Duodenal mucosa (tissue), 2 donors: Measurements from ENCODE around the gene ADSL.

ENCODE experiments used
- H3K27ac ChIP-seq: one replicate; pipeline ENCODE4 v1.7.0; 2013; ENCODE audit warnings: low read depth, low read length
- H3K27me3 ChIP-seq, 2 donors: one replicate each; pipeline ENCODE4 v1.7.0; 2013; ENCODE audit warnings: low read length in 2 of 2, control low read depth in 1 of 2; ENCODE audit not compliant: insufficient read depth in 2 of 2, control insufficient read depth in 1 of 2
- H3K36me3 ChIP-seq, 2 donors: one replicate each; pipeline ENCODE4 v1.7.0; 2013; ENCODE audit warnings: low read length in 2 of 2, control low read depth in 1 of 2; ENCODE audit not compliant: insufficient read depth in 2 of 2, control insufficient read depth in 1 of 2
- H3K4me1 ChIP-seq, 2 donors: one replicate each; pipeline ENCODE4 v1.7.0; 2013; ENCODE audit warnings: low read length in 2 of 2, control low read depth in 1 of 2; ENCODE audit not compliant: insufficient read depth in 2 of 2, control insufficient read depth in 1 of 2
- H3K4me3 ChIP-seq, 2 donors: one replicate each; pipeline ENCODE4 v1.7.0; 2013; ENCODE audit warnings: low read length in 2 of 2, low read depth in 1 of 2
- H3K9ac ChIP-seq, 2 donors: one replicate each; pipeline ENCODE4 v1.7.0; 2013; ENCODE audit warnings: low read length in 2 of 2, low read depth in 1 of 2
- H3K9me3 ChIP-seq, 2 donors: one replicate each; pipeline ENCODE4 v1.7.0; 2013; ENCODE audit warnings: low read length in 2 of 2, control low read depth in 1 of 2; ENCODE audit not compliant: control insufficient read depth in 1 of 2

ADSL gene

DNA sequence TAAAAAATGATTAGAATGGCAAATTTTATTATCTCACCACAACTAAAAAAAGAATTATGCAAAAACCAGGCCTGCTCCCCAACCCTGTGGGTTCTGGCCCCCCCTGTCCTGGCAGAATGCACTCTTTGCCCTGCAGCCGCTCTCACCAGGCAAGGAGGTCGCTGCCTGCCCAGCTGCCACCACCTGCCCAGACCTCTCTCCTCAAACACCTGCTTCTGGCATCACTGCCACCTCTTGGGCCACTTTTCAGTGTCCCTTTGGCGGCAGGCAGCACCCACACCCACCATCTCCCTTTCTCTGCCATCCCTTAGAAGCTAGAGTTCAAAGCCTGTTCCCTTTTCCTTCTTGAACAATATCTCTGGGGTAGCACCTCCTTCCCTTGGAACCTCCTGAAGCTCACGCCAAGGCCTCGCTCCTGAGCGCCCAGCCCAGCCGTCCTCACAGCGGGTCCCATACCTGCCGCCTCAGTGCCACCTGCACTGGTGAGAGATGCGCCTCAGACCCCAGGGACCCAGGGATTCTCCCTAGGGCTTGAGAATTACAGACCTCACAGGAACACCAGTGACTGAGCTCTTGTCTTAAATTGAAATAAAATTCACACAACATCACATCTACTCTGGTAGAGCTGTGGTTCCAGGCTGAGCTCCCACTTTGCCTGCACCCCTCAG, 68.7 kb downstream of the ADSL start:
- no peaks in the 10 kb centered on the region for H3K27me3 ChIP-seq
- no peaks in the 10 kb centered on the region for H3K9me3 ChIP-seq
- H3K4me3 ChIP-seq = no peak overlapping the region
- peaks cover 45 to 54% of the 10 kb centered on the region in 2 donors for H3K36me3 ChIP-seq
- H3K4me1 ChIP-seq = peaks cover 11 to 17% of the 10 kb centered on the region in 2 donors
- H3K9ac ChIP-seq = no peak overlapping the region
- H3K27ac ChIP-seq = no peak overlapping the region

DNA sequence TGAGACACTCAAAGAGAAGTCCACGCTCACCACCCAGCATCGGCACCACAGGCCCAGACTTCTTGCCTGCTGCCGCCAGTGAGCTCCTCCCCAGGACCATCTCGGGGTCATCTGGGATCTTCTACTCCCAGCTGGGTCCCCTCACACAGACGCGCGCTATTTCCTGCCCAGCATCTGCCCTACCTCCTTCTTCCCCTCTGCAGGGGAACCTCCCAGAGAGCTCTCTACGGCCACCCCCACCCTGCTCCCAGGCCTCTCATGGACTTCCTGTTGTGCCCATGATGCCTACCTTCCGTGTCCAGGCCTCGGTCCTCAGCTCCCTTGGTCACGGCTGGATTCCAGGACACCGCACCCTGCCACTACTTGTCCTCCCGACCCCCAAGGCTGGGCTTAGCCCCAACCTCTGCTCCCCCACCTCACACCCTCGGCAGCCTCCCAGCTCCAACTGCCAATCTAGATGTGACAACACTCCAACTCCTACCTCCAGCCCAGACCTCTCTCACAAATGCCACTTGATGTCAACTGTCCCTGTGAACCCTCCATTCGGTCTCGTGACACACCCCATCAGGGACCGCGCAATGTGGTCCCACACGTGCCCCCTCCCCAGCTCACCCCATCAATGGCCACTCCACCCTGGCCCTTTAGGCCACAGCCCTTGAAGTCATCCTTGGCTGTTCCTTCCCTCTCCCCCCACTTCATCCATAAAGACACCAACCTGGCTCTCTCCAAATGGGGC, 69.4 kb downstream of the ADSL start:
- Histone ChIP-seq H3K9ac (no peak overlapping the region), H3K27ac (no peak overlapping the region), H3K4me3 (no peak overlapping the region), H3K9me3 (no peaks in the 10 kb centered on the region), H3K27me3 (no peaks in the 10 kb centered on the region), H3K36me3 (peaks cover 41 to 54% of the 10 kb centered on the region in 2 donors), H3K4me1 (peaks cover 11 to 17% of the 10 kb centered on the region in 2 donors)

DNA sequence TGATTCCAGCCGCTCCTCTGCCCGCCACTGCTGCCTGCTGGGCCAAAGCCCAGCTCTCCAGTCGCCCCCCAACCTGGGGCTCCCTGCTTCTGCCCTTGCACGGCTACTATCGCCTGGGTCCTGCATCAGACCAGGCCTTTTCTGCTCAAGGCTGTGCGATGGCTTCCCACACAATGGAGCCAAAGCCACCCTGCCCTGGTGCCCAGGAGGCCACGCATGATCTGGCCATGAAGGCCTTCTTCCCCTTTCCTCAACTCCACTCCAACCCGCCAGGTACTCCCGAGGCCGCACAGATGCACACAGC, 69.9 kb downstream of the ADSL start:
- H3K9me3 ChIP-seq = no peaks in the 10 kb centered on the region
- H3K4me1 ChIP-seq = peaks cover 11 to 17% of the 10 kb centered on the region in 2 donors
- H3K27ac ChIP-seq = no peak overlapping the region
- peaks cover 40 to 54% of the 10 kb centered on the region in 2 donors for H3K36me3 ChIP-seq
- no peak overlapping the region for H3K9ac ChIP-seq
- H3K4me3 ChIP-seq = no peak overlapping the region
- no peaks in the 10 kb centered on the region for H3K27me3 ChIP-seq

DNA sequence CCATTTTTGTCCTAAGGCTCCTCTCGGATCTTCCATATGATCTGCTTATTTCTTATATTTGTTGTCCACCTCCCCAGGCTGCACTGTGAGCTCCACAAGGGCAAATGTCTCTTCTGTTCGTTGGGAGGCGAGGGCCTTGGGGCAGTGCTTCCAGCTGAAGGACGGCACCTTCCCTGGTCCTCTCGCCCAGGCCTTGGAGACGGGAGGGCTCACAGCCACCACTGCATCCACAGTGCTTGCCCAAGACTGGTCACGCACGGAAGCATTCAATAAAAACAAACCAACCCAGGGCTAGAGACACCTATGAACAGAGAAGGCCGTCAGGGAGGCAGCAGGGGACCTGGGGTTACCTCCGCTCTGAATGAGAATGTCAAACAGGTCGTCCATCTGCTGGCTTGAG, 70.3 kb downstream of the ADSL start:
- Histone ChIP-seq H3K4me1 (peaks cover 11 to 17% of the 10 kb centered on the region in 2 donors), H3K4me3 (no peak overlapping the region), H3K9ac (no peak overlapping the region), H3K9me3 (no peaks in the 10 kb centered on the region), H3K36me3 (peaks cover 40 to 54% of the 10 kb centered on the region in 2 donors), H3K27ac (no peak overlapping the region), H3K27me3 (no peaks in the 10 kb centered on the region)

DNA sequence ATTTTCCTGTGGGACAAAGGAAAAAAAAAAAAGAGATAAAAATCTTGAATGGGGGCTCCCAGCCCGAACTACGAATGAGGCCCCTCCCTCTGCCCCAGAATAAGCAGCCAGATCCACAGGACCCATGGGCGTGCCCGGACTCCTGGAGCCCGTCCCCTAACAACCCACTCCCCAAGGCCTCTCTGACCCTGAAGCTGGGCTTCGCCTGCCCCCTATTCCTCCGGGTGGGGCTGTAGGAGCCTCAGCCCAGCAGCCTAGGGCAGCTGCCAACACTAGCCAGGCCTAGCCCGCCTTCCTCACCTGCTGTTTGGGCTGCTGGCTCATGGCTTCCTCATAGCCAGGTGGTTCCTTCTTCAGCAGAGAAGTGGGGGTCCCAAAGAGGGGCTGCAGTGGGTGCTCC, 70.7 kb downstream of the ADSL start:
- no peak overlapping the region for H3K27ac ChIP-seq
- H3K27me3 ChIP-seq = no peaks in the 10 kb centered on the region
- H3K4me1 ChIP-seq = peaks cover 11 to 17% of the 10 kb centered on the region in 2 donors
- no peak overlapping the region for H3K4me3 ChIP-seq
- H3K9ac ChIP-seq = no peak overlapping the region
- no peaks in the 10 kb centered on the region for H3K9me3 ChIP-seq
- peaks cover 38 to 58% of the 10 kb centered on the region in 2 donors for H3K36me3 ChIP-seq

DNA sequence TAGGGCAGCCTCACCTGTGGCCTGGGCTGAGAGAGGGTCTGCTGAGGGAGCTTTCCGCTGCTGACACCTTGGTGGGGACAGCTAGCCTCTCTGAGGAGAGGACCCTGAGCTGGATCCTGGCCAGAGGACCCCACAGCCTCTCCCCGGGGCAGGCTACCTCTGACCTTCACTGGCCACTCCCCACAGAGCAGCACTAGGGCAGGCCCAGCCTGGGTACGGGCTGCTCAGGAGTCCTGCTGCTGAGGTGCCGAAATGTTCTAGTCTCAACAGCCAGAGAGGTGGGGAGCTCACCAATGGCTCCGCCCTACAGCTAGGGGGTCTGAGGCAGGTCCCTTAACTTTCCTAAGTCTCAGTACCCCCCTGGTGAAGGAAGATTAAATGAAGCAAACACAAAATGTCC, 71.6 kb downstream of the ADSL start:
- no peak overlapping the region for H3K4me3 ChIP-seq
- H3K9ac ChIP-seq = no peak overlapping the region
- H3K36me3 ChIP-seq = peaks cover 33 to 66% of the 10 kb centered on the region in 2 donors
- H3K4me1 ChIP-seq = peaks cover 11 to 17% of the 10 kb centered on the region in 2 donors
- H3K9me3 ChIP-seq = no peaks in the 10 kb centered on the region
- H3K27ac ChIP-seq = no peak overlapping the region
- H3K27me3 ChIP-seq = no peaks in the 10 kb centered on the region

DNA sequence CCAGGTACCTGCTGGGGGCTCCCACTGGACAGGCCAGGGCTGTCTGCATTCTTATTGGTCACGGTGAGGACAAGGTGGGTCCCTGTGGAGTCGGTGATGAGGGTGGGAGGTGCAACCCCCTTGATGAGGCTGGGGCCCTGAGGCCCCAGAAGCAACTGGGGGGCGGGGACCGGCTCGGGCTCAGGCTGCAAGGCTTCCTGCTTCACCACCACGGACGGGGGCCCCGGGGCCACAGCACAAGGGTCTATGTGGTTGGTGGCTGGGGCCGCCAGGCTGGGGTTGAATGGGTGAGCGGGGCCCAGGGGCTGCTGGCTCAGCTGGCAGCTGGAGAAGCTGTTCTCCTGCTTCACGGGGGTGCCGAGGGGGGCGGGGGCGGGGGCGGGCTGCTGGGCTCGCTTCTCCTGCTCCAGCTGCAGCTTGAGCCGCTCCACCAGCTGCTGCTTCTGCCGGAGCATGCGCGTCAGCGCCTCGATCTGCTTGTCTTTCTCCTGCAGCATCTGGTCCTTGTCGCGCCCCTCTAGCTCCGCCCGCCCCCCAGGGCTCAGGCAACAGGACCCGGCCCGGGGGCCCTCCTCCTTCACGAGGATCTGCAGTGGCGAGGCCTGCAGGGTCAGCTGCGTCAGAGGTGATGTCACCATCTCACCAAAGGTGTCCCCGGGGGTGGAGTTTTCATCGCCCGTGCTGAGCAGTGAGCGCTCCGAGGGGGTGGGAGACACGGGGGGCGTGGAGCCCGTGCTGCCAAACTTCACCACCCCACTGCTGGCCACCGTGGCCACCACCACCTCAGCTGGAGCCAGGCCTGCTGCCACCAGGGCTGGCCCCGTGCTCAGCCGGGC, 72.3 kb downstream of the ADSL start:
- Histone ChIP-seq H3K9me3 (no peaks in the 10 kb centered on the region), H3K4me1 (peaks cover 11 to 17% of the 10 kb centered on the region in 2 donors), H3K36me3 (peaks cover 40 to 73% of the 10 kb centered on the region in 2 donors), H3K9ac (no peak overlapping the region), H3K4me3 (no peak overlapping the region), H3K27me3 (no peaks in the 10 kb centered on the region), H3K27ac (no peak overlapping the region)

DNA sequence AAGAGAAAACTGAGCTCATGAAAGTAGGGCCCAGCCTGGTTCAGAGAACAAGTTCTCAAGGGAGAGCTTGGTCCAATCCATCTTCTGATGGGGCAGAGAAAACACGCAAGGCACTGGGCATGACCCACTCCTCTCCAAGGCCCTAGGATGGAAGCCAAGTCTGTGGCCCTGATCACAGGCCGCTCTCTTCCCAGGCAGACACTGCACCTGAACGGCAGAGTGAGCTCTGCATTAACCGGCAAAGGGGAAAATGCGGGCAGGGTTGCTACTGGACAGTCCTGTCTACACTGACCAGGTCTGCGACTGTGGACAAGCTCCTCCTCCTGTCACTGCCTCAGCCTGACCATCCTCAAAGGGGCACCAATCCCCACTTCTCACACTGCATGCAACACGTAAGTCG, 73.4 kb downstream of the ADSL start:
- Histone ChIP-seq H3K27ac (no peak overlapping the region), H3K9me3 (no peaks in the 10 kb centered on the region), H3K9ac (no peak overlapping the region), H3K4me3 (no peak overlapping the region), H3K36me3 (peaks cover 51 to 84% of the 10 kb centered on the region in 2 donors), H3K4me1 (peaks cover 11% of the 10 kb centered on the region in 2 donors), H3K27me3 (no peaks in the 10 kb centered on the region)

DNA sequence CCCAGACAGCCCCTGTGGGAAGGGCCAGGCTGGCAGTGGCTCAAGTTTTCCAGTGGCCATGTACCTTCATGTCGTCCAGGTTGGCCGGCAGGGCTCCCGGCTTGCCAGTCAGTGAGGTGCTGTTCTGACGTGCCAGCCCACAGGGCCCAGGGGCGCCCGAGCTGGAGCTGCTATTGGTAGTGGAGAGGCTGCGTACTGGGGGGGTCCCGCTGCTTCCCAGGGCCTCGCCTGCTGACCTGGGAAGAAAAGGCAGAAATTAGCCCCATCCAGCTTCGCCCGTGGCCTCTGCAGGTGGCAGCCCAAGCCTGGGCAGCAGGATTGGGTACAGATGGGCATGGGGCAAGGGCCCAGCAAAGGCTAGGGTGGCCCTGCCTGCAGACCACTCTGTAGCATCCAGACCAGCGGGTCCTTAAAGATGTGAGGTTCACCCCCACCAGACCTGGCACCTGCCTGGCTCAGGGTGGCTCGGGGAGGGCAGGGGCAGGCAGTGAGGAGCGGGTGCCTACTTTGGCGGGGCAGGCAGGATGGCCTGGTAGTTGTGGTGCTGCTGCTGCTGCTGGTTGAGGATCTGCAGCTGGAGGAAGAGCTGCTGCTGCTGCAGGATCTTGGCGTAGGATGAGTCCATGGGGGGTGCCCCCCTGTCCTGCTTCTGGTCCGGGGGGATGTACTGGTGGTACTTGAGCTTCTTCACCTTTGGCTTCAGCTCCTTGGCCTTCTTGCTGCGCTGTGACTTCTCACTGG, 74.2 kb downstream of the ADSL start:
- Histone ChIP-seq H3K27ac (no peak overlapping the region), H3K4me1 (peaks cover 4 to 5% of the 10 kb centered on the region in 2 donors), H3K4me3 (no peak overlapping the region), H3K27me3 (no peaks in the 10 kb centered on the region), H3K36me3 (peaks cover 59 to 91% of the 10 kb centered on the region in 2 donors), H3K9ac (no peak overlapping the region), H3K9me3 (no peaks in the 10 kb centered on the region)

DNA sequence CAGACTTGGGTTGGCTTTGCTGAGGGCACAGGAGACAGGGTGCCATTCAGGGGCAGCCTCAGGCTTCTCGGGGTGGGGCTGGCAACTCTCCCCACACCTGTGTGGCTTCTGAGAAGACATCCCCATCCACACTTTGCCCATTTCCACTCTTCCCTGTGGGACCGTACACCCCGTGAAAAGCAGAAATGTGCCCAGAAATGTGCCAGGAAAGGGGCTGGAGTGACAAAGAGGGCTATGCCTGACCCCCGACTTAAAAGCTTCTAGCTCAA, 74.7 kb downstream of the ADSL start:
- Histone ChIP-seq H3K4me3 (no peak overlapping the region), H3K4me1 (peaks cover 0 to under 1% of the 10 kb centered on the region in 2 donors), H3K36me3 (peaks cover 64 to 92% of the 10 kb centered on the region in 2 donors), H3K9me3 (no peaks in the 10 kb centered on the region), H3K9ac (no peak overlapping the region), H3K27me3 (no peaks in the 10 kb centered on the region), H3K27ac (no peak overlapping the region)
